HS-27A (cell line): ENCODE results near the gene PCSK7.
A peak's percentile ranks its signal among the peaks of the same experiment; 100 is the strongest.
"Not testable (repeated sequence)": the region's sequence is repeated elsewhere in the genome, so short reads cannot be mapped to it uniquely, and the experiment has no call there.

Experiments
- DNase-seq: peaks from one replicate; pipeline ENCODE4 v3.0.0-alpha.2; 2012; ENCODE audit warnings: low read depth, missing footprints

Gene PCSK7

GRCh38 chr11:117231842-117232091, at the start of gene PCSK7:
Gene PCSK7, minus strand, starts transcription at chr11:117232073. Its CDS starts 2,229 bp downstream, at chr11:117229844.
- DNase-seq: no peak

- DNase-seq: peak; percentile 80
Measured at GRCh38 chr11:117281159-117281558, 49.3 kb upstream of the PCSK7 start.

- DNase-seq: no peak
Measured at GRCh38 chr11:117279711-117280376, 48.0 kb upstream of the PCSK7 start.

GRCh38 chr11:117278347-117278746, 46.5 kb upstream of the PCSK7 start:
- DNase-seq: no peak

GRCh38 chr11:117273550-117274289, 41.8 kb upstream of the PCSK7 start:
- DNase-seq: peak; percentile 74

GRCh38 chr11:117272175-117272574, 40.3 kb upstream of the PCSK7 start:
- not testable (repeated sequence) for DNase-seq

- DNase-seq: no peak
Measured at GRCh38 chr11:117271208-117271607, 39.3 kb upstream of the PCSK7 start.

- DNase-seq: no peak
Measured at GRCh38 chr11:117269856-117270255, 38.0 kb upstream of the PCSK7 start.

GRCh38 chr11:117265745-117266144, 33.9 kb upstream of the PCSK7 start:
- no peak for DNase-seq

GRCh38 chr11:117264624-117265323, 32.9 kb upstream of the PCSK7 start:
- not testable (repeated sequence) for DNase-seq

GRCh38 chr11:117259417-117259816, 27.5 kb upstream of the PCSK7 start:
- DNase-seq: no peak

- no peak for DNase-seq
Measured at GRCh38 chr11:117258576-117258975, 26.7 kb upstream of the PCSK7 start.

GRCh38 chr11:117256573-117256972, 24.7 kb upstream of the PCSK7 start:
- DNase-seq: no peak

- DNase-seq: no peak
Measured at GRCh38 chr11:117255966-117256365, 24.1 kb upstream of the PCSK7 start.

GRCh38 chr11:117251506-117251905, 19.6 kb upstream of the PCSK7 start:
- no peak for DNase-seq

- DNase-seq: no peak
Measured at GRCh38 chr11:117249571-117249970, 17.7 kb upstream of the PCSK7 start.

GRCh38 chr11:117248341-117248740, 16.5 kb upstream of the PCSK7 start:
- DNase-seq: no peak

- DNase-seq: no peak
Measured at GRCh38 chr11:117239295-117239694, 7.4 kb upstream of the PCSK7 start.

- DNase-seq: no peak
Measured at GRCh38 chr11:117238221-117238620, 6.3 kb upstream of the PCSK7 start.

- no peak for DNase-seq
Measured at GRCh38 chr11:117232911-117233409, 1.1 kb upstream of the PCSK7 start.

GRCh38 chr11:117232092-117232878, 412 bp upstream of the PCSK7 start, which contains the start of gene RNF214:
Gene RNF214, plus strand, starts transcription at chr11:117232671. Its CDS starts 1,602 bp downstream, at chr11:117234273.
- DNase-seq: no peak
